ENCODE results near the gene INTS4. TPM values are rescaled to one million over a fixed set of nuclear protein-coding genes. Genes with fewer than 3 reads are reported as not detected.
A peak's percentile ranks its signal among the peaks of the same experiment; 100 is the strongest.

The INTS4 gene
- polyA plus RNA-seq, 1 of the 3 experiments (the other 2 are of a cell fraction), result 23.0 TPM

DNA sequence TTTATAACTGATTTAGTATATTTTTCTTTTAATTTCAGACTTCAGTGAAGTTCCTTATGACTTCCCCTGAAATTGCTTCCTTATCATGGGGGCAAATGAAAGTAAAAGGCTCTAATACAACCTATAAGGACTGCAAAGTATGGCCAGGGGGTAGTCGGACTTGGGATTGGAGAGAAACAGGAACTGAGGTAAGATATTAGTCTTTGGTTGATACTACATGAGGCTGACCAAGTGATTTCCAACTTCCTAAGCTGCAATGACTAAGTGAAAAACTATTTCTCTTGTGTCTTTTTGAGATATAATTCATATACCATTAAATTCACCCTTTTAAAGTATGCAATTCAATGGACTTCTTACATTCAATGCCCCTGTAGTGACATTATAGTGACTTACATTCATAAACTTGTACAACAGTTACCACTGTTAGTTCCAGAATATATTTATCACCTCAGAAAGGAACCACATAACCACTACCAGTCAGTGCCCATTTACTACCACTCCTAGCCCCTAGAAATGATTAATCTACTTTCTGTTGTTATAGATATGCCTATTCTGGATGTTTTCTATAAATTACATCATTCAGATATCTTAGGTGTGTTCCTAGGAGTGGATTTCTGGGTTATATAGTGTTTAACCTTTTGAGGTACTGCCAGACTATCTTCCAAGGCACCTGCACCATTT lies 151.9 kb downstream of the INTS4 start:
- Histone ChIP-seq H3K9ac (no peak overlapping the region), H3K4me3 (ENCODE audit: low read depth in 2 of 2, low read length in 1 of 2) (no peak overlapping the region), H3K27me3 (ENCODE audit: insufficient read depth) (no peaks in the 10 kb centered on the region), H3K4me2 (no peak overlapping the region), H4K20me1 (ENCODE audit: insufficient read depth) (no peaks in the 10 kb centered on the region), H3K9me2 (no peaks in the 10 kb centered on the region), H3K79me2 (ENCODE audit: insufficient read depth) (no peaks in the 10 kb centered on the region), H3K9me3 (0 out of 2 replicates have a peak, but pooled peaks cover 4% of the 10 kb centered on the region), H3K4me1 (ENCODE audit: control insufficient read depth in 1 of 2, insufficient read depth in 2 of 2, low read depth in 1 of 2, low read length in 1 of 2) (no peaks in the 10 kb centered on the region), H3K27ac (ENCODE audit: low read depth in 2 of 2, low read length in 1 of 2) (peak overlapping the region in 1 of 2 experiments; percentile 29; a peak in 2 of 4 replicates), H2AFZ (ENCODE audit: low read depth) (no peak overlapping the region), H3F3A (replicated peaks; ENCODE audit: insufficient read depth) (no peaks in the 10 kb centered on the region), H3K36me3 (replicated peaks in 1 of 2; ENCODE audit: control insufficient read depth in 1 of 2, insufficient read depth in 2 of 2, low read length in 1 of 2) (peaks cover 14 to 55% of the 10 kb centered on the region in 2 experiments)
- TF ChIP-seq, protein P1, sequence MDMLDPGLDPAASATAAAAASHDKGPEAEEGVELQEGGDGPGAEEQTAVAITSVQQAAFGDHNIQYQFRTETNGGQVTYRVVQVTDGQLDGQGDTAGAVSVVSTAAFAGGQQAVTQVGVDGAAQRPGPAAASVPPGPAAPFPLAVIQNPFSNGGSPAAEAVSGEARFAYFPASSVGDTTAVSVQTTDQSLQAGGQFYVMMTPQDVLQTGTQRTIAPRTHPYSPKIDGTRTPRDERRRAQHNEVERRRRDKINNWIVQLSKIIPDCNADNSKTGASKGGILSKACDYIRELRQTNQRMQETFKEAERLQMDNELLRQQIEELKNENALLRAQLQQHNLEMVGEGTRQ (IDR thresholded peaks at IDR 0.05; ENCODE audit: borderline replicate concordance, low read depth, low read length), result no peak
- TF ChIP-seq SIN3A (IDR thresholded peaks at IDR 0.05; ENCODE audit: borderline replicate concordance, low read depth, low read length) (no peak), MXI1 (IDR thresholded peaks at IDR 0.05; ENCODE audit: low read depth, low read length) (no peak), JUND (IDR thresholded peaks at IDR 0.05) (no peak; the same call in 1 of the 2 replicates), EP300 (IDR thresholded peaks at IDR 0.05; ENCODE audit: borderline replicate concordance in 1 of 2, low read depth in 1 of 2, low read length in 1 of 2) (no peak), NRF1 (IDR thresholded peaks at IDR 0.05; ENCODE audit: low read depth, low read length) (no peak), USF1 (IDR thresholded peaks at IDR 0.05; ENCODE audit: borderline replicate concordance, low read depth) (no peak), FOXJ3 (CRISPR knock-in tag; IDR thresholded peaks at IDR 0.05) (no peak), RCOR1 (IDR thresholded peaks at IDR 0.05; ENCODE audit: low read length) (no peak), SMC3 (IDR thresholded peaks at IDR 0.05; ENCODE audit: low read depth, low read length) (no peak), CHD2 (IDR thresholded peaks at IDR 0.05; ENCODE audit: low read length, partially characterized antibody) (no peak), POLR2AphosphoS5 (IDR thresholded peaks at IDR 0.05; ENCODE audit: low read depth, low read length) (no peak), YY1 (IDR thresholded peaks at IDR 0.05; ENCODE audit: low read depth) (no peak)
- TF ChIP-seq, protein P2, sequence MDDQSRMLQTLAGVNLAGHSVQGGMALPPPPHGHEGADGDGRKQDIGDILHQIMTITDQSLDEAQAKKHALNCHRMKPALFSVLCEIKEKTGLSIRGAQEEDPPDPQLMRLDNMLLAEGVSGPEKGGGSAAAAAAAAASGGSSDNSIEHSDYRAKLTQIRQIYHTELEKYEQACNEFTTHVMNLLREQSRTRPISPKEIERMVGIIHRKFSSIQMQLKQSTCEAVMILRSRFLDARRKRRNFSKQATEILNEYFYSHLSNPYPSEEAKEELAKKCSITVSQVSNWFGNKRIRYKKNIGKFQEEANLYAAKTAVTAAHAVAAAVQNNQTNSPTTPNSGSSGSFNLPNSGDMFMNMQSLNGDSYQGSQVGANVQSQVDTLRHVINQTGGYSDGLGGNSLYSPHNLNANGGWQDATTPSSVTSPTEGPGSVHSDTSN (IDR thresholded peaks at IDR 0.05), result no peak
- TF ChIP-seq, protein P3, sequence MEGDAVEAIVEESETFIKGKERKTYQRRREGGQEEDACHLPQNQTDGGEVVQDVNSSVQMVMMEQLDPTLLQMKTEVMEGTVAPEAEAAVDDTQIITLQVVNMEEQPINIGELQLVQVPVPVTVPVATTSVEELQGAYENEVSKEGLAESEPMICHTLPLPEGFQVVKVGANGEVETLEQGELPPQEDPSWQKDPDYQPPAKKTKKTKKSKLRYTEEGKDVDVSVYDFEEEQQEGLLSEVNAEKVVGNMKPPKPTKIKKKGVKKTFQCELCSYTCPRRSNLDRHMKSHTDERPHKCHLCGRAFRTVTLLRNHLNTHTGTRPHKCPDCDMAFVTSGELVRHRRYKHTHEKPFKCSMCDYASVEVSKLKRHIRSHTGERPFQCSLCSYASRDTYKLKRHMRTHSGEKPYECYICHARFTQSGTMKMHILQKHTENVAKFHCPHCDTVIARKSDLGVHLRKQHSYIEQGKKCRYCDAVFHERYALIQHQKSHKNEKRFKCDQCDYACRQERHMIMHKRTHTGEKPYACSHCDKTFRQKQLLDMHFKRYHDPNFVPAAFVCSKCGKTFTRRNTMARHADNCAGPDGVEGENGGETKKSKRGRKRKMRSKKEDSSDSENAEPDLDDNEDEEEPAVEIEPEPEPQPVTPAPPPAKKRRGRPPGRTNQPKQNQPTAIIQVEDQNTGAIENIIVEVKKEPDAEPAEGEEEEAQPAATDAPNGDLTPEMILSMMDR (IDR thresholded peaks at IDR 0.05), result no peak
- ChIA-PET POLR2A (no interaction called here), CTCF (no interaction called here)
- DNase-seq, result no peak
- WGBS (ENCODE audit: low lambda C conversion rate), result 50% methylated on average over 1 of the region's 1 CpG

Measured in SK-N-SH (cell line).